GM12873 (cell line): ENCODE measurements around the gene HS3ST2.

ENCODE experiments used
- CTCF ChIP-seq: IDR thresholded peaks from 2 replicates; pipeline ENCODE4 v1.5.1; 2012; ENCODE audit warnings: low read depth, mild to moderate bottlenecking, moderate library complexity, low read length, control low read depth; ENCODE audit not compliant: insufficient read depth; ENCODE audit errors: missing control alignments

The HS3ST2 gene

DNA sequence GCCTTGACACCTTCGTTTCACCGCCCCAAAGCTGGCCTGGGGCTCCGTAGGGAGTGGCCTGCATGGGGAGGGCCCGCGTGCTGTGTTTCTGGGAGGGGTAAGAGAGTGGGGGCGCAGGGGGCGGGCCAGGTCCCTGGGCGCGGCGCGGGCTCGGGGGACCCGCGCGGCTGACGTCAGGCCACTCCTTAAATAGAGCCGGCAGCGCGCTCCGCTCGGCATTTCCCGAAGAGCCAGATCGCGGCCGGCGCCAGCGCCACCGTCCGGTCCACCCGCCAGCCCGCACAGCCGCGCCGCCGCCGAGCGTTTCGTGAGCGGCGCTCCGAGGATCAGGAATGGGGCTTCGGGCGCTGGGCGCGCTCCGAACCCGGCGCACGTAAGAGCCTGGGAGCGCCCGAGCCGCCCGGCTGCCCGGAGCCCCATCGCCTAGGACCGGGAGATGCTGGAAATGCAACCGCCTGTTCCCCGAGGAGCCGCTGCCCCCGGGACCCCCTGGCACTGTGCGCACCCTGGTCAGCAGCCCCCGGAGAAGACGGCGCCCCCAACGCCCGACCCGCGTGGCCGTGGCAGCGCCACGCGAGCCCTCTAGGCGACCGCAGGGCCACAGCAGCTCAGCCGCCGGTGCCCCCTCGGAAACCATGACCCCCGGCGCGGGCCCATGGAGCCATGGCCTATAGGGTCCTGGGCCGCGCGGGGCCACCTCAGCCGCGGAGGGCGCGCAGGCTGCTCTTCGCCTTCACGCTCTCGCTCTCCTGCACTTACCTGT lies at the start of gene HS3ST2:
Gene HS3ST2, plus strand, starts transcription at position 215 of the 763 bp plus-strand sequence. Its CDS starts 449 bp downstream, at position 664.
- no peak for TF ChIP-seq CTCF

DNA sequence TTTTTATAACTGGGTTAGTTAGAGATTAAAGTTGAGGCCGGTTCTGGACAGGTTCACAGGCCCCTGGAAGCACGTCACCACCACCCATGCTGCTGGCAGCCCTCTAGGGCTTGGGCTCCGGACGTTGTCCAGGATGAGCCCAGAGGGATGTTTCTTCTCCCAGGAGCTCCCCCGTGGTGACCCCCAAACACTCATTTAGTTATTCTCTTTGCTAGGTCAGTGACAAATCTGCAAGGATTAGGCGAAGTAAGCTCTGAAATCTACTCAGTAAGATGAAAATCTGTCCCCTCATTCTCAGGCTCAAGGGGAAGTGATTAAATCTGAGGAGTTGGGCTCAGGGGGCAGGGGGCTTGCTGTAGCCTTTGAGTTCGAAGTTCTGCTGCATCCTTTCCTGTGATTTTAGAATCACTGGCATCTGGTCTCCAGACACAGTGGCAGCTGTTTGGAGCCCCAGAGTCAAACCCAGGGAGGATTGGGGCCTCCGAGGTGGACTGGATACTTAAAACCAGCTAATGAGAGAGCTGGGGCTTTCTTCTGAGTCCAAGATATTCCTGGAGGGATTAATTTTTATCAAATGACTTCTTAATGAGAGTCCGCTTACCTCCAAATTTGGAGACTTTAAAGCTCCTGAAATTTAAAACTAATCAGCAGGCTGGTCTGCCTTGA lies 49.2 kb upstream of the HS3ST2 start:
- no peak for TF ChIP-seq CTCF

DNA sequence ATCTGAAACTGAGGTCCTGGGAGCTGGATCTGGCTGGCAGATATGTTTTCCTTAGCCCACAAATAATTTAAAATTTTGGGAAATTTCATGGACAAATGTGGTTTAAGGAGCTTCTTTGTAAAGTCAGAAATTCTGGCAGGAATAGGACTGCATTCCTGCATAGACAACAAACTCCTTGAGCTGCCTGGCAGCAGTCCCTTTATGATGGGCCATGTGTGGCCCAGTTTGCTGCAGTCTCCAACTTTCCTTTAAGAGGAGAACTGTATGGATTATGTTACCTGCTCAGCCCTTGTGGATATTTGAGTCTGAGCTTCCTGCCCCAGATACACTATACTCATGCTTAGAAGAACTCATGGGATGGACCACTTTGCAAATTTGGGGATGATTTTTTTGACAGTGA lies 48.5 kb upstream of the HS3ST2 start:
- TF ChIP-seq CTCF = no peak

- no peak for TF ChIP-seq CTCF
Measured at GRCh38 chr16:22770866-22771265, 43.1 kb upstream of the HS3ST2 start.

GRCh38 chr16:22771551-22771950 lies 42.4 kb upstream of the HS3ST2 start:
- TF ChIP-seq CTCF = no peak

- no peak for TF ChIP-seq CTCF
Measured at GRCh38 chr16:22775220-22775922, 38.6 kb upstream of the HS3ST2 start.

GRCh38 chr16:22781480-22781879 lies 32.5 kb upstream of the HS3ST2 start:
- no peak for TF ChIP-seq CTCF
